Fibroblast of villous mesenchyme (primary cell): ENCODE results near the gene STARD3. TPM values are rescaled to one million over a fixed set of nuclear protein-coding genes. Genes with fewer than 3 reads are reported as not detected.

Source experiments
- DNase-seq: peaks from one replicate; pipeline ENCODE4 v3.0.0-alpha.2; 2010; ENCODE audit warnings: low read depth
- H3K4me3 ChIP-seq: 2 replicates; pipeline ENCODE4 v1.5.1; 2011; ENCODE audit warnings: low read depth, mild to moderate bottlenecking, low read length
- CTCF ChIP-seq: IDR thresholded peaks from 2 replicates; pipeline ENCODE4 v1.5.1; 2012; ENCODE audit warnings: low read depth, mild to moderate bottlenecking, low read length; ENCODE audit not compliant: insufficient read depth
- total RNA-seq: library from RNA; depleted of rRNA; stranded (reverse); fragments of >200 nt; gene quantifications from 2 replicates; pipeline ENCODE4 v1.2.3, GENCODE V29; 2012

Gene STARD3
- total RNA-seq, 1 donor = 23.7 TPM

GRCh38 chr17:39661744-39662541, 25.0 kb downstream of the STARD3 start:
- no peak for TF ChIP-seq CTCF
- no peak for DNase-seq
- H3K4me3 ChIP-seq = no peak overlapping the region

- TF ChIP-seq CTCF = no peak
- no peak for DNase-seq
- no peak overlapping the region for H3K4me3 ChIP-seq
These were observed 25.8 kb downstream of the STARD3 start for GRCh38 chr17:39662551-39663339.

DNA sequence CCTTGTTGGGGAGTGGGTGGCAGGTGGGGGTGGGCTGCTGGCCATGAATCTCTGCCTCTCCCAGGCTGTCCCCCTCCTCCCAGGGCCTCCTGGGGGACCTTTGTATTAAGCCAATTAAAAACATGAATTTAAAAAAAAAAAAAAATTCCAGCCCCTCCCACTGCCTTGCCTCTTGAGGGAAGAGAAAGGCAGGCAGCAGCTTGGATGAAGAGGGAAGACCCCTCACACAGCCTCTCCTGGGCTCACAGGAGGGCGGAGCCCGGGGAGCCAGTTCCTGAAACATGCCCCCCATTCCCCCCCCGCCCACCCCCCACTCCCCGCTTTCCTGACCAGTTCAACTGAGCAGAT, 26.4 kb downstream of the STARD3 start:
- no peak for TF ChIP-seq CTCF
- no peak for DNase-seq
- H3K4me3 ChIP-seq = no peak overlapping the region

DNA sequence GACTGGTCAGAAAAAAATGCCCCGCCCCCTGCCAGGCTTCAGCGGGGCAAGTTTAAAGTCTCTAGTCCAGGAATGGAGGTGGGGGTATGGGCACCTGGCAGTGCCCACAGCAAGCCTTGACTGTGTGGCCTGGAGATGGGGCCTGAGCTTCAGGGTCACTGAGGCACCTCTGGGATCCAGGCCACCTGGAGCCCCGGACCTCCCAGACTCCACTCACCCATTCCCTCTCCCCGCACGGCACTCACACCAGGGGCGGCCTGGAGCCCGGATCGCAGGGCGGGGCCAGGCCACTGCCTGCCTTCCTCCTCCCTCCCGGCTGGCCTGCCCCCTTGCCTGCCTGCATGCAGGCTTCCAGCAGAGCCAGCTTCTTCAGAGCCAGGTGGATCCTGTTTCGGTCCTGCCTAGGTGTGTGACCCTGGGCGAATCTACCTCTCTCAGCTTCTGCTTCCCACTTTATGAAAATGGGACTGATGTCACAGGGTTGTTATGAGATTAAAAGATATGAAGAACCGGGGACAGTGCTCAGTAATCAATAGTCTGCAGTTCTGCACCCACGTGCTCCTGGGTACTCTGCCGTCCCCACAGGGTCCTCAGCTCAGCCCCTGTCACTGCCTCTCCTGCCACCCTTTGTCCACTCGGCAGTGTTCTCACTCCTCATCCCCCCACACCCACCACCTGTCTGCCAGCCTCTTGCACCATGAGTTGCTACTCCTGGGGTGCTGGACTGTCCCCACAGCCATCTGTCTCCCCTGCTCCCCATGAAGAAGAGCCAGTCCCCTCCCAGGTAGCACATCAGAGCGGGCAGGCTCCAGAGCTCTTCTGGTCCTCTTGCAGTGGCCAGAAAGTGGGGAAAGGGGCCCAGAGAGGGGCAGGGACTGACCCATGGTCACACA, 27.0 kb downstream of the STARD3 start:
- no peak for TF ChIP-seq CTCF
- DNase-seq = no peak
- H3K4me3 ChIP-seq = no peak overlapping the region

DNA sequence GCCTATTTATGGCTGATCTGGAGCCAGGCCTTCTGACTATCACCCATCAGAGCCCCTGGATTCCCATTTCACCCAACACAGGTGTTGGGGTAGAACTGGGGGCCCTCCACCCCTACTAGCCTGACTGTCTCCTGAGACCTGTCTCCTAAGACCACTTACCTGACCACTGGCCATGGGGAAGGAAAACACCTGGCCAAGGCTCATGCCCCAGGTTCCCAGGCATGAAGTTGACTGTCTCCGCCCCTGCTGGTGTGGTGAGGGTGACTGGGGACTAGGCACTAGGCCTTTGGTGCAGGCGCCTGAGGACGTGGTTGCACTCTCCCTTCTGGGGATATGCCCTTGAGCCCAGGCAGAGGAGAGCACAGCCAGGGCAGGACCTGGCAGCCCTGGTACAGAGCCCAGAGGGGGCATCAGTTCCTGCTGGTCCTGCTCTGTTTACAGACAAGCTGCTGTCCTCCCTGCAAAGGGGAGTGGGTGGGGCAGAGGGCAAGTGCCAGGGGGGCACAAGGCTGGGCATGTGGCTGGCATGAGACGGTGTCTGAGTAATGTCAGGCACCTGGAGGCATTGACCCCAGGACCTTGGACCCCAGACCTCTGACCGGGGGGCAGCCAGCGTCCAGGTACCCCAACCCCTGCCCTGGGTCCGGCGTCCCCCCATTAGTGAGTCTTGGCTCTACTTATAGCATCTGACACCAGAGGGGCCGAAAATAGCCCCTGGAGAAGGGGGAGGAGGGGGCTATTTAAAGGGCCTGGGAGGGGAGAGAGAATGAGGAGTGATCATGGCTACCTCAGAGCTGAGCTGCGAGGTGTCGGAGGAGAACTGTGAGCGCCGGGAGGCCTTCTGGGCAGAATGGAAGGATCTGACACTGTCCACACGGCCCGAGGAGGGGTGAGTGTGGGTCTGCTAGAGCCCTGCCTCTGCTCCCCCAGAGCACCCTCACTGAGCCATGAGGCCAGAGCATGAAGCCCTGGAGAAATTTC, 27.9 kb downstream of the STARD3 start, which contains the start of gene TCAP:
TSS of gene TCAP (plus strand) at position 769 of the 981 bp plus-strand sequence. CDS start at position 780, 11 bp downstream.
- no peak for DNase-seq
- H3K4me3 ChIP-seq = no peak within 1 kb of the TSS
- no peak for TF ChIP-seq CTCF
